Measurements from ENCODE around the gene PRKCA. TPM values are rescaled to one million over a fixed set of nuclear protein-coding genes. Genes with fewer than 3 reads are reported as not detected.
"Not testable (repeated sequence)": the region's sequence is repeated elsewhere in the genome, so short reads cannot be mapped to it uniquely, and the experiment has no call there.

PRKCA gene
- total RNA-seq, 1 donor: 60.5 TPM

DNA sequence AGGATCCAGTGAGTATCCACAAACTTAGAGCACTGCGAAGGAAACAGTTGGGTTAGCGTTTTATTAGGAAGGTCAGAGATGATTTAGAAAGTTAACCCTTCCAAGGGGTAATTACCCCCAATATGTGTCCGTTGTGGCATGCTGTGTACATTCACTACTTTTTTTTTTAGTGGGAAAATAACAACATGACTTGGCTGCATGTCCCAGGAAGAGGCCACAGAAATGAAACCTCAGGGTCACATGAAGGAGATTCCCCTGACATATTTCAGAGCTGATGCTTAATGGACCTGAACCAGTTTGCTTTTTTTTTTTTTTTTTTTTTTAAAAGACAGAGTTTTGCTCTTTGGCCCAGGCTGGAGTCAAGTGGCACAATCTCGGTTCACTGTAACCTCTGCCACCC is 167.5 kb downstream of the PRKCA start:
- H3K4me3 ChIP-seq (ENCODE audit: low read depth, low read length): no peak overlapping the region
- TF ChIP-seq, protein P1, sequence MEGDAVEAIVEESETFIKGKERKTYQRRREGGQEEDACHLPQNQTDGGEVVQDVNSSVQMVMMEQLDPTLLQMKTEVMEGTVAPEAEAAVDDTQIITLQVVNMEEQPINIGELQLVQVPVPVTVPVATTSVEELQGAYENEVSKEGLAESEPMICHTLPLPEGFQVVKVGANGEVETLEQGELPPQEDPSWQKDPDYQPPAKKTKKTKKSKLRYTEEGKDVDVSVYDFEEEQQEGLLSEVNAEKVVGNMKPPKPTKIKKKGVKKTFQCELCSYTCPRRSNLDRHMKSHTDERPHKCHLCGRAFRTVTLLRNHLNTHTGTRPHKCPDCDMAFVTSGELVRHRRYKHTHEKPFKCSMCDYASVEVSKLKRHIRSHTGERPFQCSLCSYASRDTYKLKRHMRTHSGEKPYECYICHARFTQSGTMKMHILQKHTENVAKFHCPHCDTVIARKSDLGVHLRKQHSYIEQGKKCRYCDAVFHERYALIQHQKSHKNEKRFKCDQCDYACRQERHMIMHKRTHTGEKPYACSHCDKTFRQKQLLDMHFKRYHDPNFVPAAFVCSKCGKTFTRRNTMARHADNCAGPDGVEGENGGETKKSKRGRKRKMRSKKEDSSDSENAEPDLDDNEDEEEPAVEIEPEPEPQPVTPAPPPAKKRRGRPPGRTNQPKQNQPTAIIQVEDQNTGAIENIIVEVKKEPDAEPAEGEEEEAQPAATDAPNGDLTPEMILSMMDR (IDR thresholded peaks at IDR 0.05; ENCODE audit: insufficient read depth, low read depth, low read length): no peak
- DNase-seq (ENCODE audit: low read depth): peak; percentile 62

DNA sequence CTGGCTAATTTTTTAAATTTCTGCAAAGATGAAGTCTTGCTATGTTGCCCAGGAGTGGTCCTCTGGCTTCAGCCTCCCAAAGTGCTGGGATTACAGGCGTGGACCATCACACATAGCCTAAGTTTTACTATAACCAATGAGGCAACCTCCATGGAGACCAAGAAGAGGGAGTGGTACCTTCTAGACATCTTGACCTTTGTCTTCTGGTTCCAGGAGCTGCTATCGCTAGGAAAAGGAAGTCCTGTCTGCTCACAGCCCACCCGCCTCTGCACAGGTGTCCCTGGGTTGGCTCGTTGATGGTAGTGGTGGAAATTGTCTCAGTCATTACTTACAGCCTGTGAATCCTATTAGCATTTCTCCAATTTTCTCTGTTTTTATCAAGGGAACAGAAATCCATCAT is 169.7 kb downstream of the PRKCA start:
- DNase-seq (ENCODE audit: low read depth): no peak
- no peak overlapping the region for H3K4me3 ChIP-seq (ENCODE audit: low read depth, low read length)
- TF ChIP-seq, protein P1 (IDR thresholded peaks at IDR 0.05; ENCODE audit: insufficient read depth, low read depth, low read length): no peak

DNA sequence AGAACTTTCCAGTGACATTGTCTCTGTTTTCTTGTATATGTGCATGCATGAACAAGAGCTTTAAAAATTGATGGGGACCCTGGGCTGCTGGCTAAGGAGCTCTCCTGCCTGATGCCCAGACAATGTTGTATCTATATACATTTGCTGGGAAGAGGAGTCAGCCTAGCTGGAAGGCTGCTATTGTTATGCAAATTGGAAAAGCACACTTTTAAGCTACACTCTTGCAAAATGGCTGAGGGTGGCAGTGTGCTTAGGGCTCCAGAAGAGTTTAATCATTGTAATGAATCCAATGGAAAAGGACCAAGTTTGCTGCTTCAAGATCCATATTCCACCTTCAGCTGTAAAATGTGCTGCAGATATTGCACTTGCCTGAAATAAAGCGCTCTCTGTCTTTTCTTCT is 171.8 kb downstream of the PRKCA start:
- no peak overlapping the region for H3K4me3 ChIP-seq (ENCODE audit: low read depth, low read length)
- no peak for DNase-seq (ENCODE audit: low read depth)
- TF ChIP-seq, protein P1 (IDR thresholded peaks at IDR 0.05; ENCODE audit: insufficient read depth, low read depth, low read length): no peak

DNA sequence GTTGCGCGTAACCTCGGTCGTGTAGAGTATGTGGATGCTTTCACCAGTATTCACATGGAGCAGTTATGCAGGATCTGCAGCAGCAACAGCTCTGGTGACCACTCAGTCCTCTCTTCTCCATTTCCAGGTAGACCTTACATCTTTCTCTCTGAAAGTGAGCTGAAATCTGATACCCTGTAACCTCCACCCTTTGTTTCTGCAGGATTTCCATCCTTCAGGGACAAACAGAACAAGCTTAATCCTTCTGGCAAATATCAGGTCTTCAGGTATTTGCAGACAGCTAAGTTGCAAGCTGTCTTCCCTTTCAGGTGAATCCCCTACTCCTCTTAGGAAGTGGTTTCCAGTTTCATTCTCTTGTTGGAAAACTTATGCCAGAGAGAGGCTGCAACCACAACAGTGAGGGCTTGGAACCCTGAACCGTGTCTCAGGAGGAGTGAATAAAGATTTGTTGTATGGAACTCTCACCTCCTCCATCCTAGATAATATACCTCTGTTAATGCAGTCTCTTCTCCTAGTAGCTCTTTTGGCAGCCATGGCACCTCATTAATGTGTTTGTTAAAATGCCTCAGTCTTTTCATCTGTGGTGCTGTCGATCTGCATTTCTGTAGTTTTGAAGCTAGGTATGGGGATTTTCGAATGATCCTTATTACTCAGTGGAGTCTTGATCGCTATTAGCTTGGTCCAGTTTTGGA is 172.5 kb downstream of the PRKCA start:
- no peak overlapping the region for H3K4me3 ChIP-seq (ENCODE audit: low read depth, low read length)
- DNase-seq (ENCODE audit: low read depth): no peak
- TF ChIP-seq, protein P1 (IDR thresholded peaks at IDR 0.05; ENCODE audit: insufficient read depth, low read depth, low read length): no peak

DNA sequence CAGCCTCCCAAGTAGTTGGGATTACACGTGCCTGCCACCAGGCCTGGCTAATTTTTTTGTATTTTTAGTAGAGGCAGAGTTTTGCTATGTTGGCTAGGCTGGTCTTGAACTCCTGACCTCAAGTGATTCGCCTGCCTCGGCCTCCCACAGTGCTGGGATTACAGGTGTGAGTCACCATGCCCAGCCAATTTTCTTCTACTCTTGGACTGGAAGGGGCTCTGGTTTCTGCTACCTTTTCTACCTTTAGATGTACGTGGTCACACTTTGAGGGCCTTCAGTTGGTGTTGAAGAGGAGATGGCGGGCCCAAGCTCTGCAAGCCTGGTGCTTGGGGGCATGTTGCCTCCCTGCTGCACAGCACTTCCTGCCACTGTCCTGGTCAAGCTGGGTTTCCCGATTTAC is 173.6 kb downstream of the PRKCA start:
- no peak overlapping the region for H3K4me3 ChIP-seq (ENCODE audit: low read depth, low read length)
- TF ChIP-seq, protein P1 (IDR thresholded peaks at IDR 0.05; ENCODE audit: insufficient read depth, low read depth, low read length): no peak
- DNase-seq (ENCODE audit: low read depth): no peak

DNA sequence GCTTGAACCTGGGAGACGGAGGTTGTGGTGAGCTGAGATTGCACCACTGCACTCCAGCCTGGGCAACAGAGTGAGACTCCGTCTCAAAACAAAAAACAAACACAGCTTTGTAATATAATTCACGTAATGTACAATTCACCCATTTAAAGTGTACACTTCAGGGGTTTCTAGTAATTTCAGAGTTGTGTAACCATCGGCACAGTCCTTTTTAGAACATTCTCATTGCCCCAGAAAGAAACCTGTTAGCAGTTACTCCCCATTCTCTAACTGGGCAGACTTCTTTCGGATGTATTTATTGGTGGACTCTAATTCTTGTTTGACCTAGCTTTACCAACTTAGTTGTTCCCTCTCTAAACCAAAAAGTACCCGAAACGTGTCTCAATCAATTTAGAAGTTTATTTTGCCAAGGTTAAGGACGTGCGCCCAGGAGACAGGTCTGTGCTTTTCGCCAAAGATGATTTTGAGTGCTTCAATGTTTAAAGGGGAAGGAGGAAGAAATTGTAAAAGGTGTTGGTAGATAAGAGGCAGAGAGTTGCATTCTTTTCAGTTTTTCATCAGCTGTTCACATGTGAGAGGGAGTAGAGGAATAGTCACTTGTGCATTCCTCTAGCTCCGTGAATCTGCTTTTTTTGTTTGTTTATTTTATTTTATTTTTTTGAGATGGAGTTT is 175.3 kb downstream of the PRKCA start:
- DNase-seq (ENCODE audit: low read depth): no peak
- no peak overlapping the region for H3K4me3 ChIP-seq (ENCODE audit: low read depth, low read length)
- TF ChIP-seq, protein P1 (IDR thresholded peaks at IDR 0.05; ENCODE audit: insufficient read depth, low read depth, low read length): no peak

DNA sequence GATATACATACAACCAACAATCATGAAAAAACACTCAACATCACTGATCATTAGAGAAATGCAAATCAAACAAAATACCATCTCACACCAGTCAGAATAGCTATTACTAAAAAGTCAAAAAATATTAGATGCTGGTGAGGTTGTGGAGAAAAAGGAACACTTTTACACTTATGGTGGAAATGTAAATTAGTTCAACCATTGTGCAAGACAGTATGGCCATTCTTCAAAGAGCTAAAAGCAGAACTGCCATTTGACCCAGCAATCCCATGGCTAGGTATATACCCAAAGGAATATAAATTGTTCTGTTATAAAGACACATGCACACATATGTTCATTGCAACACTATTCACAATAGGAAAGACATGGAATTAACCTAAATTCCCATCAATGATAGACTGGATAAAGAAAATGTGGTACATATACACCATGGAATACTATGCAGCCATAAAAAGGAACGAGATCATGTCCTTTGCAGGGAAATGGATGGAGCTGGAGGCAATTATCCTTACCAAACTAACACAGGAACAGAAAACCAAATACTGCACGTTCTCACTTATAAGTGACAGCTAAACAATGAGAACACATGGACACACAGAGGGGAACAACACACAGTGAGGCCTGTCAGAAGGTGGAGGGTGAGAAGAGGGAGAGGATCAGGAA is 176.9 kb downstream of the PRKCA start:
- not testable (repeated sequence) for DNase-seq (ENCODE audit: low read depth); H3K4me3 ChIP-seq (ENCODE audit: low read depth, low read length)
